CD14-positive monocyte (primary cell): ENCODE results near the gene ULBP2. TPM values are rescaled to one million over a fixed set of nuclear protein-coding genes. Genes with fewer than 3 reads are reported as not detected.
"Not testable (repeated sequence)": the region's sequence is repeated elsewhere in the genome, so short reads cannot be mapped to it uniquely, and the experiment has no call there.

Experiments used
- DNase-seq, 3 donors: peaks; one replicate each; pipeline ENCODE4 v3.0.0-alpha.2; 2011 to 2022
- H2AFZ ChIP-seq: 2 replicates; pipeline ENCODE4 v1.6.0; 2012; ENCODE audit warnings: mild to moderate bottlenecking, low read depth, low read length, inconsistent platforms; ENCODE audit not compliant: insufficient read depth, poor library complexity, severe bottlenecking
- H3K27ac ChIP-seq, 2 donors: 1 replicate in 1 of 2; 2 replicates in 1 of 2; pipeline ENCODE4 v1.5.1; 2012 to 2013; ENCODE audit warnings: low read length in 2 of 2, control low read depth in 1 of 2, inconsistent platforms in 1 of 2, low read depth in 1 of 2, mild to moderate bottlenecking in 1 of 2
- H3K27me3 ChIP-seq, 2 donors: one replicate each; pipeline versions ENCODE4 v1.6.0 to v1.6.1; 2011 to 2013; ENCODE audit warnings: low read length in 2 of 2; ENCODE audit not compliant: control insufficient read depth in 2 of 2, insufficient read depth in 2 of 2
- H3K36me3 ChIP-seq, 2 donors: replicated peaks in 1 of 2; 1 replicate in 1 of 2; 2 replicates in 1 of 2; pipeline versions ENCODE4 v1.5.1 to v1.6.1; 2012 to 2013; ENCODE audit warnings: low read length in 2 of 2, control low read depth in 1 of 2, inconsistent platforms in 1 of 2, mild to moderate bottlenecking in 1 of 2; ENCODE audit not compliant: insufficient read depth in 2 of 2, control insufficient read depth in 1 of 2
- H3K4me1 ChIP-seq, 2 donors: 1 replicate in 1 of 2; 2 replicates in 1 of 2; pipeline versions ENCODE4 v1.5.1 to v1.6.1; 2012 to 2013; ENCODE audit warnings: low read length in 2 of 2, control low read depth in 1 of 2, inconsistent platforms in 1 of 2, mild to moderate bottlenecking in 1 of 2, moderate library complexity in 1 of 2; ENCODE audit not compliant: insufficient read depth in 2 of 2, control insufficient read depth in 1 of 2
- H3K4me2 ChIP-seq: replicated peaks from 2 replicates; pipeline ENCODE3; 2012; ENCODE audit warnings: low read length, moderate library complexity, mild to moderate bottlenecking; ENCODE audit not compliant: poor library complexity, severe bottlenecking; ENCODE audit errors: extremely low read depth
- H3K4me3 ChIP-seq, 3 experiments: fragments of 200-600 bp in 1 of 3; sonication (generic) in 1 of 3; replicated peaks in 1 of 3; 1 replicate in 2 of 3; 2 replicates in 1 of 3; pipeline ENCODE4 v1.5.1; 2011 to 2013; ENCODE audit warnings: low read length in 3 of 3, mild to moderate bottlenecking in 3 of 3, control low read depth in 2 of 3, low read depth in 2 of 3, inconsistent platforms in 1 of 3, moderate library complexity in 1 of 3
- H3K79me2 ChIP-seq: 2 replicates; pipeline ENCODE4 v1.6.0; 2012; ENCODE audit warnings: mild to moderate bottlenecking, control low read depth, inconsistent platforms, low read length, moderate library complexity; ENCODE audit not compliant: insufficient read depth
- H3K9ac ChIP-seq: 2 replicates; pipeline ENCODE4 v1.6.0; 2017; ENCODE audit warnings: low read length, mild to moderate bottlenecking; ENCODE audit not compliant: insufficient read depth, poor library complexity, severe bottlenecking
- H3K9me3 ChIP-seq, 2 donors: replicated peaks in 1 of 2; 1 replicate in 1 of 2; 2 replicates in 1 of 2; pipeline versions ENCODE4 v1.5.1 to v1.6.1; 2012 to 2013; ENCODE audit warnings: low read length in 2 of 2, control low read depth in 1 of 2; ENCODE audit not compliant: control insufficient read depth in 1 of 2, insufficient read depth in 1 of 2
- H4K20me1 ChIP-seq: 2 replicates; pipeline ENCODE4 v1.6.0; 2012; ENCODE audit warnings: mild to moderate bottlenecking, low read length, control low read depth, moderate library complexity; ENCODE audit not compliant: insufficient read depth
- H3K27ac Mint-ChIP-seq, 7 donors: one replicate each; pipeline ENCODE4 v1.8.0; 2020; ENCODE audit warnings: mild to moderate bottlenecking in 7 of 7, mixed read lengths in 7 of 7, moderate library complexity in 6 of 7, inconsistent platforms in 2 of 7
- H3K27me3 Mint-ChIP-seq, 3 donors: one replicate each; pipeline ENCODE4 v1.8.0; 2021 to 2022; ENCODE audit warnings: low read depth in 3 of 3, mild to moderate bottlenecking in 3 of 3, mixed read lengths in 3 of 3, moderate library complexity in 3 of 3, inconsistent platforms in 1 of 3
- H3K36me3 Mint-ChIP-seq, 2 donors: one replicate each; pipeline ENCODE4 v1.8.0; 2020; ENCODE audit warnings: mixed read lengths in 2 of 2, inconsistent platforms in 1 of 2, mild to moderate bottlenecking in 1 of 2
- H3K4me1 Mint-ChIP-seq: one replicate; pipeline ENCODE4 v1.8.0; 2020; ENCODE audit warnings: mild to moderate bottlenecking, mixed read lengths
- H3K4me3 Mint-ChIP-seq, 2 donors: one replicate each; pipeline ENCODE4 v1.8.0; 2020; ENCODE audit warnings: mild to moderate bottlenecking in 2 of 2, mixed read lengths in 2 of 2, moderate library complexity in 1 of 2
- H3K9me3 Mint-ChIP-seq, 7 donors: one replicate each; pipeline ENCODE4 v1.8.0; 2020 to 2022; ENCODE audit warnings: mixed read lengths in 7 of 7, mild to moderate bottlenecking in 6 of 7, moderate library complexity in 6 of 7, inconsistent platforms in 2 of 7
- CTCF ChIP-seq: fragments of 200-600 bp; IDR thresholded peaks from one replicate; pipeline ENCODE4 v1.8.0; 2022; ENCODE audit warnings: antibody characterized with exemption, mild to moderate bottlenecking
- WGBS: methylation state at CpG from one replicate; pipeline ENCODE4 v1.1.5; 2013; ENCODE audit warnings: missing lambda C conversion rate; ENCODE audit not compliant: insufficient coverage; 5-methylcytosine and 5-hydroxymethylcytosine counted together
- intact Hi-C, 2 donors: fragments of 100-400 bp; cut with micrococcal nuclease; formaldehyde crosslinking; loops; one replicate each; pipeline versions ENCODE4 v1.15.0 to v1.15.1; 2023
- polyA plus RNA-seq, 3 donors: library from polyadenylated mRNA; depleted of rRNA in 1 of 3; unstranded in 2 of 3; stranded (reverse) in 1 of 3; fragments of 300-500 nt in 2 of 3; fragments of >200 nt in 1 of 3; fragmentation: Illumina TruSeq in 2 of 3; gene quantifications; 1 replicate in 2 of 3; 2 replicates in 1 of 3; pipeline ENCODE4 v1.2.3, GENCODE V29; 2012 to 2021

Gene ULBP2
- polyA plus RNA-seq, 3 donors, result 0.31 to 0.49 TPM; not detected in 1

- H3K4me1 ChIP-seq, result peaks cover 28 to 31% of the 10 kb centered on the region in 2 donors
- peaks cover 78 to 87% (median 82%) of the 10 kb centered on the region in 3 donors for H3K27me3 Mint-ChIP-seq
- H3K79me2 ChIP-seq, result no peaks in the 10 kb centered on the region
- peaks cover 54 to 83% of the 10 kb centered on the region in 2 donors for H3K27me3 ChIP-seq
- H4K20me1 ChIP-seq, result no peaks in the 10 kb centered on the region
- no peak overlapping the region for H3K9ac ChIP-seq
- intact Hi-C loops, result no loop called here
- H3K4me2 ChIP-seq, result no peak overlapping the region
- no peak overlapping the region for H2AFZ ChIP-seq
- no peaks in the 10 kb centered on the region for H3K36me3 ChIP-seq
- peaks cover 4 to 33% (median 21%) of the 10 kb centered on the region in 7 donors for H3K9me3 Mint-ChIP-seq
- peak overlapping the region in 1 of 7 donors; percentile 27 for H3K27ac Mint-ChIP-seq
- peaks cover 3 to 20% of the 10 kb centered on the region in 2 donors for H3K9me3 ChIP-seq
- TF ChIP-seq CTCF, result no peak
- peaks cover 31% of the 10 kb centered on the region for H3K4me1 Mint-ChIP-seq
- no peak overlapping the region for H3K4me3 ChIP-seq
- no peak overlapping the region for H3K27ac ChIP-seq
- 11% methylated on average over 6 of the region's 6 CpGs for WGBS
- peak in 1 of 3 donors; percentile 9 for DNase-seq
- H3K4me3 Mint-ChIP-seq, result peak overlapping the region; percentile 20 to 98
- peaks cover 12 to 13% of the 10 kb centered on the region in 2 donors for H3K36me3 Mint-ChIP-seq
Observed at GRCh38 chr6:149940672-149940982, 1.2 kb upstream of the ULBP2 start.

GRCh38 chr6:149942461-149942829 is 631 bp downstream of the ULBP2 start:
- whole genome bisulfite sequencing, result 17% methylated on average over 11 of the region's 13 CpGs
- Mint-ChIP-seq H3K4me1 (peaks cover 31% of the 10 kb centered on the region), H3K36me3 (peaks cover 12 to 13% of the 10 kb centered on the region in 2 donors), H3K27me3 (peaks cover 64 to 80% (median 75%) of the 10 kb centered on the region in 3 donors), H3K9me3 (peaks cover 4 to 36% (median 21%) of the 10 kb centered on the region in 7 donors), H3K27ac (peak overlapping the region in 3 of 7 donors; percentile 8 to 77 (median 57)), H3K4me3 (peak overlapping the region; percentile 80 to 98)
- Histone ChIP-seq H4K20me1 (no peaks in the 10 kb centered on the region), H3K9ac (peak overlapping the region; percentile 44), H3K4me2 (peak overlapping the region; percentile 78), H3K27ac (no peak overlapping the region), H3K9me3 (peaks cover 3 to 20% of the 10 kb centered on the region in 2 donors), H3K4me1 (peaks cover 28 to 31% of the 10 kb centered on the region in 2 donors), H2AFZ (peak overlapping the region; percentile 74), H3K27me3 (peaks cover 39 to 65% of the 10 kb centered on the region in 2 donors), H3K4me3 (peak overlapping the region; percentile 42 to 74 (median 65)), H3K79me2 (no peaks in the 10 kb centered on the region), H3K36me3 (no peaks in the 10 kb centered on the region)
- no peak for DNase-seq
- intact Hi-C loops, result no loop called here
- no peak for TF ChIP-seq CTCF

- Histone ChIP-seq H3K4me1 (peaks cover 25 to 26% of the 10 kb centered on the region in 2 donors), H3K27me3 (peaks cover 32 to 64% of the 10 kb centered on the region in 2 donors), H3K9me3 (peaks cover 3 to 20% of the 10 kb centered on the region in 2 donors)
- H4K20me1 ChIP-seq, intact Hi-C loops, H3K4me3 ChIP-seq, H3K79me2 ChIP-seq, DNase-seq, H3K36me3 ChIP-seq, H3K4me2 ChIP-seq, H3K9ac ChIP-seq, H2AFZ ChIP-seq, H3K27ac ChIP-seq: not testable (repeated sequence)
- 79% methylated on average over 4 of the region's 5 CpGs for WGBS
- H3K36me3 Mint-ChIP-seq, result peaks cover 12 to 13% of the 10 kb centered on the region in 2 donors
- peaks cover 25% of the 10 kb centered on the region for H3K4me1 Mint-ChIP-seq
- H3K27ac Mint-ChIP-seq, result peak overlapping the region in 1 of 7 donors; percentile 53
- H3K27me3 Mint-ChIP-seq, result peaks cover 63 to 78% (median 73%) of the 10 kb centered on the region in 3 donors
- H3K4me3 Mint-ChIP-seq, result peak overlapping the region in 1 of 2 donors; percentile 37
- peaks cover 4 to 33% (median 21%) of the 10 kb centered on the region in 7 donors for H3K9me3 Mint-ChIP-seq
Observed at GRCh38 chr6:149943321-149943720, 1.5 kb downstream of the ULBP2 start.
